ENCODE data around the gene TBC1D23. TPM values are rescaled to one million over a fixed set of nuclear protein-coding genes. Genes with fewer than 3 reads are reported as not detected.

TBC1D23 gene
- polyA plus RNA-seq, 1 donor (not counting 4 experiments of a cell fraction or from before 2014, with no cell fraction given): 42.4 TPM

GRCh38 chr3:100364421-100364820 is 103.6 kb downstream of the TBC1D23 start:
- H4K20me1 ChIP-seq (ENCODE audit: control insufficient read depth, extremely low read depth, insufficient read depth, low read length): no peaks in the 10 kb centered on the region
- H3K36me3 ChIP-seq (ENCODE audit: control insufficient read depth in 2 of 2, extremely low read depth in 1 of 2, insufficient read depth in 2 of 2, low read length in 2 of 2): peaks cover 8 to 10% of the 10 kb centered on the region in 2 experiments
- no peak overlapping the region for H3K4me3 ChIP-seq (ENCODE audit: control insufficient read depth in 2 of 3, extremely low read depth in 1 of 3, insufficient read depth in 2 of 3, low read depth in 1 of 3, low read length in 3 of 3)
- no peaks in the 10 kb centered on the region for H3K27me3 ChIP-seq (ENCODE audit: control insufficient read depth, extremely low read depth, insufficient read depth, low read length)
- H3K9me3 ChIP-seq (ENCODE audit: control insufficient read depth, low read depth, low read length): no peaks in the 10 kb centered on the region
- H3K27ac ChIP-seq (ENCODE audit: control insufficient read depth, insufficient read depth, low read length): no peak overlapping the region
- no peaks in the 10 kb centered on the region for H3K4me1 ChIP-seq (ENCODE audit: control insufficient read depth, extremely low read depth, insufficient read depth, low read length)
- no peaks in the 10 kb centered on the region for H3K9me1 ChIP-seq (ENCODE audit: control insufficient read depth, extremely low read depth, insufficient read depth, low read length)
- no peak overlapping the region for H3K9ac ChIP-seq (ENCODE audit: control insufficient read depth, extremely low read depth, insufficient read depth, low read length)
- no peak for TF ChIP-seq CTCF (optimal IDR thresholded peaks at IDR 0.05 in 1 of 3, IDR thresholded peaks at IDR 0.05 in 1 of 3, conservative IDR thresholded peaks at IDR 0.05 in 1 of 3; ENCODE audit: extremely low read depth in 1 of 3, insufficient read depth in 2 of 3, low read length in 3 of 3)
- TF ChIP-seq EZH2 (IDR thresholded peaks at IDR 0.05; ENCODE audit: low read length): no peak
- DNase-seq (ENCODE audit: low read depth, low spot score) (no peak), FAIRE-seq (no peak)
- dilution Hi-C loops (cut with MboI; ENCODE audit: extremely low pct_ligation_motif_present, low sequenced_read_pairs): no loop called here
- H3K79me2 ChIP-seq (ENCODE audit: control insufficient read depth, insufficient read depth, low read length): no peaks in the 10 kb centered on the region
- no peak overlapping the region for H3K4me2 ChIP-seq (ENCODE audit: control insufficient read depth, extremely low read depth, insufficient read depth, low read depth, low read length)
- no peak overlapping the region for H2AFZ ChIP-seq (ENCODE audit: control insufficient read depth, low read length)

GRCh38 chr3:100366424-100366823 is 105.6 kb downstream of the TBC1D23 start:
- Histone ChIP-seq H3K9me3 (ENCODE audit: control insufficient read depth, low read depth, low read length) (no peaks in the 10 kb centered on the region), H3K79me2 (ENCODE audit: control insufficient read depth, insufficient read depth, low read length) (no peaks in the 10 kb centered on the region), H3K9ac (ENCODE audit: control insufficient read depth, extremely low read depth, insufficient read depth, low read length) (no peak overlapping the region), H3K4me3 (ENCODE audit: control insufficient read depth in 2 of 3, extremely low read depth in 1 of 3, insufficient read depth in 2 of 3, low read depth in 1 of 3, low read length in 3 of 3) (no peak overlapping the region), H4K20me1 (ENCODE audit: control insufficient read depth, extremely low read depth, insufficient read depth, low read length) (no peaks in the 10 kb centered on the region), H3K4me2 (ENCODE audit: control insufficient read depth, extremely low read depth, insufficient read depth, low read depth, low read length) (no peak overlapping the region), H3K36me3 (ENCODE audit: control insufficient read depth in 2 of 2, extremely low read depth in 1 of 2, insufficient read depth in 2 of 2, low read length in 2 of 2) (peaks cover 3 to 11% of the 10 kb centered on the region in 2 experiments), H3K9me1 (ENCODE audit: control insufficient read depth, extremely low read depth, insufficient read depth, low read length) (no peaks in the 10 kb centered on the region), H3K27me3 (ENCODE audit: control insufficient read depth, extremely low read depth, insufficient read depth, low read length) (no peaks in the 10 kb centered on the region), H2AFZ (ENCODE audit: control insufficient read depth, low read length) (no peak overlapping the region), H3K4me1 (ENCODE audit: control insufficient read depth, extremely low read depth, insufficient read depth, low read length) (no peaks in the 10 kb centered on the region), H3K27ac (ENCODE audit: control insufficient read depth, insufficient read depth, low read length) (no peak overlapping the region)
- TF ChIP-seq EZH2 (IDR thresholded peaks at IDR 0.05; ENCODE audit: low read length) (no peak), CTCF (optimal IDR thresholded peaks at IDR 0.05 in 1 of 3, IDR thresholded peaks at IDR 0.05 in 1 of 3, conservative IDR thresholded peaks at IDR 0.05 in 1 of 3; ENCODE audit: extremely low read depth in 1 of 3, insufficient read depth in 2 of 3, low read length in 3 of 3) (no peak)
- dilution Hi-C loops (cut with MboI; ENCODE audit: extremely low pct_ligation_motif_present, low sequenced_read_pairs): no loop called here
- FAIRE-seq (no peak), DNase-seq (ENCODE audit: low read depth, low spot score) (no peak)

Data from keratinocyte (primary cell).